ENCODE data around the gene COL24A1.

Gene COL24A1

DNA sequence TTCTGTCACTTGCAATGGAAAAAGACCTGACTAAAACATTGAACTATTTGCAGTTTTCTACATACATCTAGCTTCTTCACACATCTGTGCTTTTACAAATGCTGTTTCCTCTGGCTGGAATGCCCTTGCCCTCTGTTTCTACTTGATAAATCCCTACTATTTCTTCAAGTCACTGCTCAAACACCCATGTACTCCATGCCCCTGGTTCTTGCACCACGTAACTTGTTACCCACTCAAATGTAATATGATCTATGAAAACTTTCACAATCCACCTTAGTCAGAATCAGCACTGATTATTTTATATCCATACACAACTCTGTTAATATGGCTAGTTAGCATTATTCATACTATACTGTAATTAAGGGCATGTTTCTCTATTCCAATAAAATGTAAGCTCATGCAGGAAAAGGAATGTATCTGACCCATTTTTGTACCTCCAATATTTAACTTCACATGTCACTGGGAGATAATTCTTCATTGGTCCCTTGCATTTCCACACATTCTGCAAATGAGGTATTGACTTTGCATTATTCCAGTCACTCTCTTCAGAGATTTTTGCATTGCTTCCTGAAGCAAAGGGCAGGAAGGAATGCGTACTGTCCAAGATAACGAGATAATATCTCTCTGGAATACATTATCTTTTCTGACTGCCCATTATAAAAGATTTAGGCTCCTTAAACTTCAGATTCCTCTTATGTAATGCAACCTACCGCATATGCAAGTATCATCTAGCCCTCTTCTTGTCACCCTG lies 158.3 kb downstream of the COL24A1 start:
- in situ Hi-C loops (cut with HindIII; ENCODE audit: low sequenced_read_pairs), result no loop called here
- TF ChIP-seq, protein P1, sequence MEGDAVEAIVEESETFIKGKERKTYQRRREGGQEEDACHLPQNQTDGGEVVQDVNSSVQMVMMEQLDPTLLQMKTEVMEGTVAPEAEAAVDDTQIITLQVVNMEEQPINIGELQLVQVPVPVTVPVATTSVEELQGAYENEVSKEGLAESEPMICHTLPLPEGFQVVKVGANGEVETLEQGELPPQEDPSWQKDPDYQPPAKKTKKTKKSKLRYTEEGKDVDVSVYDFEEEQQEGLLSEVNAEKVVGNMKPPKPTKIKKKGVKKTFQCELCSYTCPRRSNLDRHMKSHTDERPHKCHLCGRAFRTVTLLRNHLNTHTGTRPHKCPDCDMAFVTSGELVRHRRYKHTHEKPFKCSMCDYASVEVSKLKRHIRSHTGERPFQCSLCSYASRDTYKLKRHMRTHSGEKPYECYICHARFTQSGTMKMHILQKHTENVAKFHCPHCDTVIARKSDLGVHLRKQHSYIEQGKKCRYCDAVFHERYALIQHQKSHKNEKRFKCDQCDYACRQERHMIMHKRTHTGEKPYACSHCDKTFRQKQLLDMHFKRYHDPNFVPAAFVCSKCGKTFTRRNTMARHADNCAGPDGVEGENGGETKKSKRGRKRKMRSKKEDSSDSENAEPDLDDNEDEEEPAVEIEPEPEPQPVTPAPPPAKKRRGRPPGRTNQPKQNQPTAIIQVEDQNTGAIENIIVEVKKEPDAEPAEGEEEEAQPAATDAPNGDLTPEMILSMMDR (IDR thresholded peaks at IDR 0.05; ENCODE audit: low read depth, low read length, missing control alignments), result no peak
- DNase-seq (ENCODE audit: low read depth), result no peak
- no peak overlapping the region for H3K4me3 ChIP-seq (ENCODE audit: low read depth, low read length)

DNA sequence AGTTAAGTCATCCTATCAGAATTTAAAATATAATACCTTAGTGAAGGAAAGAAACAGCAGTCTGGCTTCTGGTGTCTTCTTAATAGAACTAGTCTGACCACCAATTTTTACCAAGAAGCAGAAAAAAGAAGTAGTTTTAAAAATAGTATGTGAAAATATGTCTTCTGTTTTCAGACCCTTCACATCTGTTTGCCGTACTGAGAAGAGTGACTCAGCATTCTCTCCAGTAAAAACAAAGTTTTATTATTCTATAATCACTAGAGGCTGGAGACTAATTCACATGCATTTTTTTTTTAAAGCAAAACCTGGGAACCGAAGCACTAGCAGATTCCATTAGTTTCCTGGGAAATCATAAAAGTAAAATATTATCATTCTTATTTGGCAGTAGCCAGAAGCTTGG lies 163.8 kb downstream of the COL24A1 start:
- TF ChIP-seq, protein P1 (IDR thresholded peaks at IDR 0.05; ENCODE audit: low read depth, low read length, missing control alignments), result no peak
- peak; percentile 26 for DNase-seq (ENCODE audit: low read depth)
- H3K4me3 ChIP-seq (ENCODE audit: low read depth, low read length), result no peak overlapping the region
- in situ Hi-C loops (cut with HindIII; ENCODE audit: low sequenced_read_pairs), result no loop called here

DNA sequence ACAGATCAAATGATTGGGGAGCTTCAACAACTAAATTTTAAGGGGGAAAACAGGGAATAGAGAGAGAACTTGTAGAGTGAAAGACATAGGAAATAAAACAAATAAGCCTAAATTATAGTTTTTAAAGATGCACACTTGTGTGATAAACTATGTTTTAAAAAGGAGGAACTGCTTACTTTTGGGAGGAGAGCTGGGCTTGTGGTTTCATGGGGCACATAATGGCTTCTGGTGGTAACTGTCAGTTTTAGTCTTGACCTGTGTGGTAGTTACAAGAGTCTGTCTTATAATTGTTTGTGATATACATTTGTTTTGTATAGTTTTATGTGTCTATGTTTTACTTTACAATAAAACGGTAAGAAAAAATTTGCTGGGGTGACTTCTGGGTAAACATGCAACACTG lies 165.3 kb downstream of the COL24A1 start:
- TF ChIP-seq, protein P1 (IDR thresholded peaks at IDR 0.05; ENCODE audit: low read depth, low read length, missing control alignments), result no peak
- in situ Hi-C loops (cut with HindIII; ENCODE audit: low sequenced_read_pairs), result no loop called here
- no peak for DNase-seq (ENCODE audit: low read depth)
- H3K4me3 ChIP-seq (ENCODE audit: low read depth, low read length), result no peak overlapping the region

DNA sequence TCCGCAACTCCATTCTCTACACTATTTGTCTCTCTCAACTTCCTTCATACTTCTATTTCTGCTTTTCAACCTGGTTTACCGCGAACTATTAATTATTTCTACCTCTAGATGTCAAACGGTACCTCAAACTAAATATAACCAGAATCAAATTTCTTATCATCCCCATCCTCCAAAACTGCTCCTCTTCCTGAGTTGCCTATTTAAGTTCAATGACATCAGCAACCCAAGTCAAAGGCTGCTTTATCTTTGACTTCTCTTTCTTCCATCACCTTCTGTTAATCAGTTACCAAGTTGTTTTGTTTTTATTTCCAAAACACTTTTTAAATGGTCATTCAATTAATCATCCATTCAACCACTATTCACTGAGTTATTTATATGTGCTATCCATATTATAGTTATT lies 171.9 kb downstream of the COL24A1 start:
- no peak overlapping the region for H3K4me3 ChIP-seq (ENCODE audit: low read depth, low read length)
- in situ Hi-C loops (cut with HindIII; ENCODE audit: low sequenced_read_pairs), result no loop called here
- DNase-seq (ENCODE audit: low read depth), result no peak
- TF ChIP-seq, protein P1 (IDR thresholded peaks at IDR 0.05; ENCODE audit: low read depth, low read length, missing control alignments), result no peak

DNA sequence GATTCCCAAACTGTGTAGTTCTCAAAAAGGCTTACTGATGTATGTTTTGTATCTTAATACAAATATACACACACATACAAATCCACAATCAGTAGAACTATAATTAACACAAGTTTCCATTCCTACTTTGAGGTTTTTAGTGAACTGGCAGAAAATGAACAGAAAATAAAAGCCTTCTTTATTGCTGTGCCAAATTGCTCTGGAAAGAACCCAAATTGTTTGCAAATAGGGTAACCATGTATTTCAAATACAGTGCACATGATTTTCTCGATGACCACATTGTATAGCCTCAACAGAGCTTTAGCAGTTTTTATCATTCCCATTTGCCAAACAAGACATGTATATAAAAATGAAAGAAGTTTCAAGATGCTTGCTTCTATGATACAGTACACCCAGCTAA lies 173.3 kb downstream of the COL24A1 start:
- DNase-seq (ENCODE audit: low read depth), result peak; percentile 9
- TF ChIP-seq, protein P1 (IDR thresholded peaks at IDR 0.05; ENCODE audit: low read depth, low read length, missing control alignments), result no peak
- no peak overlapping the region for H3K4me3 ChIP-seq (ENCODE audit: low read depth, low read length)
- in situ Hi-C loops (cut with HindIII; ENCODE audit: low sequenced_read_pairs), result no loop called here

DNA sequence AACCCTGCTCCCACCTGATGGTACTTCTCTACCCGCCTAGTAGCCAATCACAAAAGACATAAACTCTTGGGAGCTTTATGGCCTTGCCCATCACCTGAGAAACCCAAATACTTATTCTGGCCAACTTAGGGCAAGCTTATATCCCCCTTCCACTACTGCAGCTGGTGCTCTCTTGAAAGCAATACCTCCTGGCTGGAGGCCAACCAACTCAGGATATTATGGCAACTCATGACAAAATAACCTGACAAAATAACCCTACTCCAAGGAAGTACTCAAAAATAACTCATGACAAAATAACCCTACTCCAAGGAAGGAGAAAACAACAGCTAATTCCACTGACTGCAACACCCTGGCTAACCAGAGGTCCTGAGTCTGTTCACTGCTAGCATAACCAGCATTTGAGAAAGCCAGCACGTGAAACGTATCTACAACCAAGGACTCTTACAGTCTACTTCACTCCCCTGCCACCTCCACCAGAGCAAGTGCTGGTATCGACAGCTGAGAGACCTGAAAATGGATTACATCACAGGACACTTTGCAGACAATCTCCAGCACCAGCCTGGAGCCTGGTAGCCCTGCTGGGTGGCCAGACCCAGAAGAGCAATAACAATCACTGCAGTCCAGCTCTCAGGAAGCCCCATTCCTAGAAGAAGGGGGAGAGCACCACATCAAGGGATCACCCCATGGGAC lies 179.9 kb downstream of the COL24A1 start:
- no peak overlapping the region for H3K4me3 ChIP-seq (ENCODE audit: low read depth, low read length)
- TF ChIP-seq, protein P1 (IDR thresholded peaks at IDR 0.05; ENCODE audit: low read depth, low read length, missing control alignments), result no peak
- DNase-seq (ENCODE audit: low read depth), result no peak
- in situ Hi-C loops (cut with HindIII; ENCODE audit: low sequenced_read_pairs), result no loop called here
